ENCODE results near the gene PDE3A.

- TF ChIP-seq CTCF (IDR thresholded peaks at IDR 0.05; ENCODE audit: poor library complexity) (no peak), EZH2phosphoT487 (IDR thresholded peaks at IDR 0.05; ENCODE audit: low read depth, severe bottlenecking, unreplicated experiment) (no peak)
These were observed 105.7 kb downstream of the PDE3A start for GRCh38 chr12:20474016-20474415.

Measured in hepatocyte (in vitro differentiated cells).